Brain pericyte (primary cell): ENCODE results near the gene ZNF526.

Source experiments
- DNase-seq: peaks from one replicate; pipeline ENCODE4 v3.0.0-alpha.2; 2012; ENCODE audit warnings: low read depth, low spot score

ZNF526 gene

GRCh38 chr19:42224940-42225717 is 5.0 kb downstream of the ZNF526 start:
- DNase-seq = no peak

GRCh38 chr19:42225718-42226292 is 5.7 kb downstream of the ZNF526 start:
- DNase-seq = no peak

- no peak for DNase-seq
Measured at GRCh38 chr19:42226886-42227285, 6.8 kb downstream of the ZNF526 start.

- DNase-seq = no peak
Measured at GRCh38 chr19:42228641-42229040, 8.5 kb downstream of the ZNF526 start.

GRCh38 chr19:42229301-42229854 is 9.3 kb downstream of the ZNF526 start:
- DNase-seq = no peak

- no peak for DNase-seq
Measured at GRCh38 chr19:42229855-42230351, 9.8 kb downstream of the ZNF526 start.

- no peak for DNase-seq
Measured at GRCh38 chr19:42230571-42230970, 10.5 kb downstream of the ZNF526 start.

DNA sequence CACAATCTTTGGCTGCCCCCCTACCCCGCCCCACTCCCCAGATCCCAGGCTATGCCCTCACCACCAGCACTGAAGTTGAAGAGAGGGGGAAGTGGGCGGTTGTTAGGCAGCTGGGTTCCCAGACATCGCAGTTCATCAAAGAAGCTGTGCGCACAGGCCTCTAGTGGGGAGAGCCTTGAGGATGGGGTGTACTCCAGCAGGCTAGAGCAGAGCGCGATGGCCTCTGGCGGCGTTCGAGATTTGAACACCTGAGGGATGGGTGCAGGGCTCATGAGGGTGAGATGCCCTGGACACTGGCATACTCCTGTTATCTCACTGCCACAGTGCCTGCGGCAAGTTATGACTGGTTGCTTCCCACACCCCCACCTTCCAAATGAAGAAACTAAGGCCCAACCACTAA is 12.3 kb downstream of the ZNF526 start:
- no peak for DNase-seq

DNA sequence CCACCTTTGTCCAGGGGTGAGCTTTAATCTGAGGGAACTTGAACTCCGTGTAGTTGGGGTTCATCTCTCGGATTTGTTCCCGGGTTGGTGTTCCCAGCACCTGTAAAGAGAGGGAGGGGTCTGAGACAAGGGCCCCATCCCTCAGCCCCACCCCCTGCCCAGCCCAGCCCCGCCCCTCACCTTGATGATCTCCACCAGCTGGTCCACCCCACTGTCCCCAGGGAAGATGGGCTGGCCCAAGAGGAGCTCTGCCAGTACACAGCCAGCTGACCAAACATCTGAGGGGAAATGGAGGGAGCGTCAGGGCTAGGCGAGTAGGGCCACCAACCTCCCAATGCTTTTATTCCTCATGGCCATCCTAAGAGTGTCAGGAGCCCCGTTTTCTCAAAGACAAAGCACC is 13.0 kb downstream of the ZNF526 start:
- DNase-seq = no peak

DNA sequence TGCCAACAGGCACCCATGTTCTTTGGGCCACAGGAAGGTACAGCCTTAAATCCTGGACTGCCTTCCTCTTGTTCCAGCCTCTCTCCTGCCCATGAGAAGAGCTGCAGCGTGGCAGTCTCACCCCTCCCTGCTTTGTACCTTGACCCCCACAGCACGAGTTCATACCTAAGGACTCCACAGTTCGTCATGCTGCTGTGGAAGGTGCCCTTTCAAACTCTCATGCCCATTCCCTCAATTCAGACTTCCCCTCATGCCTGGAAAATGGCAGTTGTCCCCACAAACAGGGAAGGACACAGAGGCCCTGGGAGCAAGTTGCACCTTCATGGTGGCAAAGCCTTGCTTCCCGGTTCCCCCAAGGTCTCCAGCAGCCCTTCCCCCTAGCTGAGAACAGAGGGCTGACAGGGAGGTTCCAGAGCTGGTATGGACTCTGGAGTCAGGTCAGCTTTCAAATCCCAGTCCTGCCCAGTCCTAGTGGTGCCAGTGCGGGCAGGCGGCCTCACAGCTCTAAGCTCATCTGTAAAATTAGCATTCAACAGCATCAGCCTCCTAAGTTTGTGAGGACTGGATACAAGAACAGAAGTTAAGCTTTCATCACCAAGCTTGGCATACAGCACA is 13.7 kb downstream of the ZNF526 start:
- DNase-seq = no peak

DNA sequence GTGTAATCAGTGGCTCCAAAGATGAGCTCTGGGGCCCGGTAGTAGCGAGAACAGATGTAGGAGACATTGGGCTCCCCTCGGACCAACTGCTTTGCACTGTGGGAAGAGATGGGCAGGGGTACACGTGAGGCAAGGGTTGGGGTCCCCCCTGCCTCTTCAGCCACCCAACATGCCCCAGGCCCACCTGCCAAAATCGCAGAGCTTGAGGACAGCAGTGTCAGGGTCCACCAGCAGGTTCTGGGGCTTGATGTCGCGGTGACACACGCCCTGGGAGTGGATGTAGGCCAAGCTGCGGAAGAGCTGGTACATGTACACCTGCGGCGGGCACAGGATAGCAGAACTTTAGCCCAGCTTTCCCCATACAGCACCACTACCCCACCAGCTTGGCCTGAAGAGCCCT is 14.3 kb downstream of the ZNF526 start:
- DNase-seq = no peak

DNA sequence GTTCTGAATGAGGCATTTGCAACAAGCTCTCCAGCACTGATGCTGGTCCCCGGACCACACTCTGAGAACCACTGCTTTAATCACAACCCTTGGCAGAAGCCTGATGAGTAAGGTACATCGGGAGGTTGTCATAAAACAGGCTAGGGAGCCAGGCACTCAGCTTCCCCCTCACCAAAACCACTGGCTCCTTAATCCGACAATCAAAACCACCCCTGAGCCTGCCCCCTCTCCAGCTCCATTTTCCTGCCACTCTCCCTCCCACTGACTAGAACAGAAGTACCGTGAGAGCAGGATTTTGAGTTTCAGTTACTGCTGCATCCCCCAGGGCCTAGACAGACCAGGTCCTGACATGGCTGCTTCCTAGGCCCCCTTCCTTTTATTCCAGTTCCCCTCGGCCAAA is 15.1 kb downstream of the ZNF526 start:
- no peak for DNase-seq

GRCh38 chr19:42239544-42240220 is 19.6 kb downstream of the ZNF526 start:
- no peak for DNase-seq

- DNase-seq = no peak
Measured at GRCh38 chr19:42241279-42241678, 21.2 kb downstream of the ZNF526 start.

GRCh38 chr19:42242069-42242511 is 22.0 kb downstream of the ZNF526 start:
- no peak for DNase-seq

GRCh38 chr19:42242512-42243409 is 22.6 kb downstream of the ZNF526 start, which contains the start of gene GSK3A:
Gene GSK3A, minus strand, starts transcription at chr19:42242602. Its CDS starts 137 bp downstream, at chr19:42242465.
- peak; percentile 99 for DNase-seq

GRCh38 chr19:42244347-42245220 is 24.5 kb downstream of the ZNF526 start:
- DNase-seq = peak; percentile 79

GRCh38 chr19:42245231-42245630 is 25.1 kb downstream of the ZNF526 start:
- no peak for DNase-seq

GRCh38 chr19:42246143-42246921 is 26.2 kb downstream of the ZNF526 start:
- DNase-seq = no peak
